Measurements from ENCODE around the gene SHQ1.
"Not testable (repeated sequence)": the region's sequence is repeated elsewhere in the genome, so short reads cannot be mapped to it uniquely, and the experiment has no call there.

The SHQ1 gene

GRCh38 chr3:72722930-72723726 is 125.1 kb downstream of the SHQ1 start:
- DNase-seq (ENCODE audit: extremely low read depth in 1 of 2, low read depth in 1 of 2), result no peak

- no peak for DNase-seq (ENCODE audit: extremely low read depth in 1 of 2, low read depth in 1 of 2)
These were observed 126.4 kb downstream of the SHQ1 start for GRCh38 chr3:72721683-72722381.

GRCh38 chr3:72720566-72720965 is 127.7 kb downstream of the SHQ1 start:
- no peak for DNase-seq (ENCODE audit: extremely low read depth in 1 of 2, low read depth in 1 of 2)

GRCh38 chr3:72719137-72719536 is 129.1 kb downstream of the SHQ1 start:
- DNase-seq (ENCODE audit: extremely low read depth in 1 of 2, low read depth in 1 of 2), result no peak

GRCh38 chr3:72714135-72714534 is 134.1 kb downstream of the SHQ1 start:
- DNase-seq (ENCODE audit: extremely low read depth in 1 of 2, low read depth in 1 of 2), result not testable (repeated sequence)

GRCh38 chr3:72710471-72710870 is 137.8 kb downstream of the SHQ1 start:
- DNase-seq (ENCODE audit: extremely low read depth in 1 of 2, low read depth in 1 of 2), result not testable (repeated sequence)

GRCh38 chr3:72708441-72708840 is 139.8 kb downstream of the SHQ1 start:
- no peak for DNase-seq (ENCODE audit: extremely low read depth in 1 of 2, low read depth in 1 of 2)

GRCh38 chr3:72702997-72703396 is 145.2 kb downstream of the SHQ1 start:
- no peak for DNase-seq (ENCODE audit: extremely low read depth in 1 of 2, low read depth in 1 of 2)

- DNase-seq (ENCODE audit: extremely low read depth in 1 of 2, low read depth in 1 of 2), result no peak
These were observed 145.9 kb downstream of the SHQ1 start for GRCh38 chr3:72702390-72702789.

- DNase-seq (ENCODE audit: extremely low read depth in 1 of 2, low read depth in 1 of 2), result no peak
These were observed 148.1 kb downstream of the SHQ1 start for GRCh38 chr3:72700106-72700505.

- no peak for DNase-seq (ENCODE audit: extremely low read depth in 1 of 2, low read depth in 1 of 2)
These were observed 148.6 kb downstream of the SHQ1 start for GRCh38 chr3:72699631-72700030.
